DOHH2 (cell line): Measurements from ENCODE around the gene ERC2.

ENCODE experiments used
- EZH2phosphoT487 ChIP-seq: fragments of 200-600 bp; sonication (generic); IDR thresholded peaks from 2 replicates; pipeline ENCODE4 v1.6.1; 2017; ENCODE audit warnings: borderline replicate concordance, mild to moderate bottlenecking, antibody characterized with exemption, low read length, moderate library complexity, mixed read lengths
- TF ChIP-seq, protein P1 (sequence below): fragments of 200-600 bp; sonication (generic); IDR thresholded peaks from one replicate; pipeline ENCODE4 v1.5.1; 2014; ENCODE audit warnings: antibody characterized with exemption, mild to moderate bottlenecking, low read depth, low read length; ENCODE audit not compliant: poor library complexity, severe bottlenecking

GRCh38 chr3:55546866-55547669 is 921.2 kb downstream of the ERC2 start:
- TF ChIP-seq, protein P1, sequence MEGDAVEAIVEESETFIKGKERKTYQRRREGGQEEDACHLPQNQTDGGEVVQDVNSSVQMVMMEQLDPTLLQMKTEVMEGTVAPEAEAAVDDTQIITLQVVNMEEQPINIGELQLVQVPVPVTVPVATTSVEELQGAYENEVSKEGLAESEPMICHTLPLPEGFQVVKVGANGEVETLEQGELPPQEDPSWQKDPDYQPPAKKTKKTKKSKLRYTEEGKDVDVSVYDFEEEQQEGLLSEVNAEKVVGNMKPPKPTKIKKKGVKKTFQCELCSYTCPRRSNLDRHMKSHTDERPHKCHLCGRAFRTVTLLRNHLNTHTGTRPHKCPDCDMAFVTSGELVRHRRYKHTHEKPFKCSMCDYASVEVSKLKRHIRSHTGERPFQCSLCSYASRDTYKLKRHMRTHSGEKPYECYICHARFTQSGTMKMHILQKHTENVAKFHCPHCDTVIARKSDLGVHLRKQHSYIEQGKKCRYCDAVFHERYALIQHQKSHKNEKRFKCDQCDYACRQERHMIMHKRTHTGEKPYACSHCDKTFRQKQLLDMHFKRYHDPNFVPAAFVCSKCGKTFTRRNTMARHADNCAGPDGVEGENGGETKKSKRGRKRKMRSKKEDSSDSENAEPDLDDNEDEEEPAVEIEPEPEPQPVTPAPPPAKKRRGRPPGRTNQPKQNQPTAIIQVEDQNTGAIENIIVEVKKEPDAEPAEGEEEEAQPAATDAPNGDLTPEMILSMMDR: no peak
- no peak for TF ChIP-seq EZH2phosphoT487
